Sciatic nerve (tissue), 2 donors: Measurements from ENCODE around the gene CPEB2. TPM values are rescaled to one million over a fixed set of nuclear protein-coding genes. Genes with fewer than 3 reads are reported as not detected.

Source experiments
- ATAC-seq: fragments of 200-7000 bp; cut with Tn5 transposase; one replicate; pipeline ENCODE4 v1.9.1; 2020; ENCODE audit warnings: mild to moderate bottlenecking, moderate library complexity
- DNase-seq: peaks from one replicate; pipeline ENCODE4 v3.0.0-alpha.2; 2020; ENCODE audit warnings: low spot score
- intact Hi-C: fragments of 100-400 bp; cut with DNase I; formaldehyde crosslinking; loops from one replicate; pipeline ENCODE4 v1.14.2; 2022
- total RNA-seq: library from RNA; stranded (reverse); fragmentation: NEBNext Ultra II Directional; extraction: Animal tissue kit (Norgen Biotek cat#: 25700); gene quantifications from one replicate; pipeline ENCODE4 v1.2.1, GENCODE V29; 2021
- donor health status: DM: no; HTN: no; CAD: no.
- donor health status: DM: no; HTN: no; CAD: no.

Gene CPEB2
- 44.1 TPM for total RNA-seq

- ATAC-seq (peak; percentile 91), DNase-seq (peak; percentile 96)
- intact Hi-C loops = no loop called here
Observed at GRCh38 chr4:15001869-15002658, at the start of gene CPEB2. Gene CPEB2, plus strand, starts transcription at chr4:15002481. Its CDS starts 193 bp downstream, at chr4:15002674.

GRCh38 chr4:14958436-14958835 lies 43.8 kb upstream of the CPEB2 start:
- DNase-seq = no peak
- intact Hi-C loops = no loop called here
- ATAC-seq = no peak

GRCh38 chr4:14961292-14961691 lies 41.0 kb upstream of the CPEB2 start:
- no peak for ATAC-seq
- intact Hi-C loops = no loop called here
- DNase-seq = no peak

- DNase-seq = no peak
- intact Hi-C loops = no loop called here
- ATAC-seq = no peak
Observed at GRCh38 chr4:14965071-14965470, 37.2 kb upstream of the CPEB2 start.

- DNase-seq = no peak
- intact Hi-C loops = no loop called here
- ATAC-seq = no peak
Observed at GRCh38 chr4:14967982-14968381, 34.3 kb upstream of the CPEB2 start.

- no peak for ATAC-seq
Observed at GRCh38 chr4:14977830-14978229, 24.5 kb upstream of the CPEB2 start.

GRCh38 chr4:14984448-14984847 lies 17.8 kb upstream of the CPEB2 start:
- intact Hi-C loops = no loop called here
- DNase-seq (no peak), ATAC-seq (no peak)

More at GRCh38 chr4:14977830-14978229, 24.5 kb upstream of the CPEB2 start:
- intact Hi-C loops = no loop called here
- DNase-seq = no peak

GRCh38 chr4:14985161-14985560 lies 17.1 kb upstream of the CPEB2 start:
- intact Hi-C loops = no loop called here
- no peak for DNase-seq
- ATAC-seq = no peak

- ATAC-seq = no peak
- intact Hi-C loops = no loop called here
- no peak for DNase-seq
Observed at GRCh38 chr4:14985843-14986242, 16.4 kb upstream of the CPEB2 start.

GRCh38 chr4:14987054-14987453 lies 15.2 kb upstream of the CPEB2 start:
- intact Hi-C loops = no loop called here
- ATAC-seq = no peak
- no peak for DNase-seq

- no peak for DNase-seq
- intact Hi-C loops = no loop called here
- no peak for ATAC-seq
Observed at GRCh38 chr4:14990484-14990883, 11.8 kb upstream of the CPEB2 start.

- no peak for DNase-seq
- intact Hi-C loops = no loop called here
- no peak for ATAC-seq
Observed at GRCh38 chr4:14994242-14994641, 8.0 kb upstream of the CPEB2 start.

- intact Hi-C loops = no loop called here
- peak; percentile 57 for ATAC-seq
- peak; percentile 85 for DNase-seq
Observed at GRCh38 chr4:15001248-15001868, 923 bp upstream of the CPEB2 start.

- peak; percentile 52 for ATAC-seq
- intact Hi-C loops = no loop called here
- peak; percentile 83 for DNase-seq
Observed at GRCh38 chr4:15002659-15003400, 549 bp downstream of the CPEB2 start.

GRCh38 chr4:15003401-15003890 lies 1.2 kb downstream of the CPEB2 start:
- ATAC-seq (no peak), DNase-seq (peak; percentile 73)
- intact Hi-C loops = no loop called here

- DNase-seq = peak; percentile 69
- intact Hi-C loops = no loop called here
- no peak for ATAC-seq
Observed at GRCh38 chr4:15003891-15004738, 1.8 kb downstream of the CPEB2 start.

- ATAC-seq (peak; percentile 47), DNase-seq (peak; percentile 88)
- intact Hi-C loops = no loop called here
Observed at GRCh38 chr4:15004739-15005301, 2.5 kb downstream of the CPEB2 start.

- no peak for DNase-seq
- intact Hi-C loops = no loop called here
- ATAC-seq = no peak
Observed at GRCh38 chr4:15005474-15006115, 3.3 kb downstream of the CPEB2 start.
